GM20000 (cell line): Measurements from ENCODE around the gene TNNC1.

Experiments
- DNase-seq: peaks from one replicate; pipeline ENCODE4 v3.0.0; 2012; ENCODE audit warnings: low spot score
- TF ChIP-seq, protein P1 (sequence below): IDR thresholded peaks from 2 replicates; pipeline ENCODE4 v1.5.1; 2012; ENCODE audit warnings: mild to moderate bottlenecking, control low read depth; ENCODE audit errors: extremely low read depth, missing control alignments

Gene TNNC1

DNA sequence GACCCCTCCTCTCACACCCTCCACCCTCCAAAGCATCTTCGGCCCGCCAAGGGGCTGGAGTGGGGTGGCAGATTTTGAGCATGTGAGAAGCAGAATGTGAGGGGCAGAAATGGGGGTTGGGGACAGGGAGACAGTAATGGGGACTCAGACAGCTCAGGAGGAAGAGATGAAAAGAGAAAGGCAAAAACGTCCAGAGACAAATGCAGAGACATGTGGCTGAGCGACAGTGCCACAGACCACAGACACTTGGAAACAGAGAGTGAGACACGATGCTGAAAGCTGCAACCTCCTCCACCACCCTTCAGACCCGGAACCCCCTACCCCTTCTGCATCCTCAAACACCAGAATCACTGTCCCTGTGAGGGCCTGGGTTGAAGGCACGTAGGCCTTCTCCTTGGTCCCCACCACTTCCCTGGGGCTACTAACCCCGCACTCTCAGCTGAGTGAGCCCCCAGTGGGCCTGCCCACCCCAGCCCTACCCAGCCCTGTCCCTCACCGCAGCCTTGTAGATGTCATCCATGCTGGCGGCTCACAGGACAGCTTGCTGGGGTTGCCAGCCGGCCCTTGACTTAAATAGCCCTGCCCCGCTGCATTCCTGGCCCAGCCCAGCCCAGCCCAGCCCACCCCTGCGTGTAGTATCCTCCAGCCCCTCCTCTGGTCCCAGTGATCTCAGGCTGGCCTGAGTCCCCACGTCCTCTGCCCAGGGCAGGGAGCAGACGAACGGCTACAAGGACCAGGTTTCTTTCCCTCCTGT, at the start of gene TNNC1:
Gene TNNC1 (minus strand): TSS at position 546 of the 754 bp plus-strand sequence. CDS start 26 bp downstream, at position 520.
- DNase-seq: no peak
- TF ChIP-seq, protein P1, sequence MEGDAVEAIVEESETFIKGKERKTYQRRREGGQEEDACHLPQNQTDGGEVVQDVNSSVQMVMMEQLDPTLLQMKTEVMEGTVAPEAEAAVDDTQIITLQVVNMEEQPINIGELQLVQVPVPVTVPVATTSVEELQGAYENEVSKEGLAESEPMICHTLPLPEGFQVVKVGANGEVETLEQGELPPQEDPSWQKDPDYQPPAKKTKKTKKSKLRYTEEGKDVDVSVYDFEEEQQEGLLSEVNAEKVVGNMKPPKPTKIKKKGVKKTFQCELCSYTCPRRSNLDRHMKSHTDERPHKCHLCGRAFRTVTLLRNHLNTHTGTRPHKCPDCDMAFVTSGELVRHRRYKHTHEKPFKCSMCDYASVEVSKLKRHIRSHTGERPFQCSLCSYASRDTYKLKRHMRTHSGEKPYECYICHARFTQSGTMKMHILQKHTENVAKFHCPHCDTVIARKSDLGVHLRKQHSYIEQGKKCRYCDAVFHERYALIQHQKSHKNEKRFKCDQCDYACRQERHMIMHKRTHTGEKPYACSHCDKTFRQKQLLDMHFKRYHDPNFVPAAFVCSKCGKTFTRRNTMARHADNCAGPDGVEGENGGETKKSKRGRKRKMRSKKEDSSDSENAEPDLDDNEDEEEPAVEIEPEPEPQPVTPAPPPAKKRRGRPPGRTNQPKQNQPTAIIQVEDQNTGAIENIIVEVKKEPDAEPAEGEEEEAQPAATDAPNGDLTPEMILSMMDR: no peak

DNA sequence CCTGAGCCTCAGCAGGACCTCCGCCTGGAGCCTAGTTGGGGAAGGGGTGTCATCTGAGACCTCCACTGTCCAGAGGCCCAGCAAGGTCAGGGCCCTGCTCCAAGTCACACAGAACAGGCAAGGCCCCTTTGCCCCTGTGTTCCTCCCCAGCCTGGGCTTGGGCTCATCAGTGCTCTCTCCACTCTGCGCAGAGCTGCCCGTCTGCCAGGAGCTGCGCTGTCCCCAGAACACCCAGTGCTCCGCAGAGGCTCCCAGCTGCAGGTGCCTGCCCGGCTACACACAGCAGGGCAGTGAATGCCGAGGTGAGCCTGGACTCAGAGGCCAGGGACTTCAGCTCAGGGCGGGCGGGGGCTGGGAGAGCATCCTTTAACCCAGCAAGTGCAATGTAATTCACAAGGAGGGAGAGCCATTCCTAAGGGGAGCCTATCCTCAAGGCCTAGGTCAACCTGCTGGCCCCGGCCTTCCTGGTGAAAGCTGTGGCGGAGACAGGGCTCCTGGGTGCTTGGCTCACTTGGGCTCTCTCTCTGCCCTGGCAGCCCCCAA, 49.0 kb upstream of the TNNC1 start:
- TF ChIP-seq, protein P1: no peak
- DNase-seq: no peak

DNA sequence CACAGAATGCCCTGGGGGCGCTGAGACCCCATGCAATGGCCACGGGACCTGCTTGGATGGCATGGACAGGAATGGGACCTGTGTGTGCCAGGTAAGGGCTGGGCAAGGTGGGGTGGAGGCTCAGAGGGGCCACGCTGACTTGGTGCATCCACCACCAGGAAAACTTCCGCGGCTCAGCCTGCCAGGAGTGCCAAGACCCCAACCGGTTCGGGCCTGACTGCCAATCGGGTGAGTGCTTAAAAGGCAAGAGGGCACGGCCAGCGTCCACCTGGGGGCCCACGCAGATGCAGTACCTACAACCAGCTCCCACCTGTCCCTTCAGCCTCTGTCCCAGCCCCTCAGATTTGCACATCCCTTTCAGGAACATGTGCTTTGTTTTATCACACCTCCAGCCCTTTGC, 48.2 kb upstream of the TNNC1 start:
- no peak for DNase-seq
- TF ChIP-seq, protein P1: no peak

DNA sequence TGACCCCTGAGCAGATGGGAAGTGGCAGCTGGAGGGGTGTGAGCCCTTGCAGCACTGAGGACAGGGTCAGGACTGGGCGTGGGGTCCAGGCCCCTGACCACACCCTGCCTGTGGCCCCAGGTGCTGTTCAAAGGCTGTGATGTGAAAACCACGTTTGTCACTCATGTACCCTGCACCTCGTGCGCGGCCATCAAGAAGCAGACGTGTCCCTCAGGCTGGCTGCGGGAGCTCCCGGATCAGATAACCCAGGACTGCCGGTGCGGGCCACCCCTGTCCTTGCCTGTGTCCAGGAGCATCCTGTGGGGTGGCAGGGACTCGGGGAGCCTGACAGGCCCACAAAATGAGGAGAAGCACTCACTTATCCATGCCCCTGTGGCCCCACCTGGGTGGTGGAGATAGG, 47.2 kb upstream of the TNNC1 start:
- no peak for DNase-seq
- TF ChIP-seq, protein P1: no peak

DNA sequence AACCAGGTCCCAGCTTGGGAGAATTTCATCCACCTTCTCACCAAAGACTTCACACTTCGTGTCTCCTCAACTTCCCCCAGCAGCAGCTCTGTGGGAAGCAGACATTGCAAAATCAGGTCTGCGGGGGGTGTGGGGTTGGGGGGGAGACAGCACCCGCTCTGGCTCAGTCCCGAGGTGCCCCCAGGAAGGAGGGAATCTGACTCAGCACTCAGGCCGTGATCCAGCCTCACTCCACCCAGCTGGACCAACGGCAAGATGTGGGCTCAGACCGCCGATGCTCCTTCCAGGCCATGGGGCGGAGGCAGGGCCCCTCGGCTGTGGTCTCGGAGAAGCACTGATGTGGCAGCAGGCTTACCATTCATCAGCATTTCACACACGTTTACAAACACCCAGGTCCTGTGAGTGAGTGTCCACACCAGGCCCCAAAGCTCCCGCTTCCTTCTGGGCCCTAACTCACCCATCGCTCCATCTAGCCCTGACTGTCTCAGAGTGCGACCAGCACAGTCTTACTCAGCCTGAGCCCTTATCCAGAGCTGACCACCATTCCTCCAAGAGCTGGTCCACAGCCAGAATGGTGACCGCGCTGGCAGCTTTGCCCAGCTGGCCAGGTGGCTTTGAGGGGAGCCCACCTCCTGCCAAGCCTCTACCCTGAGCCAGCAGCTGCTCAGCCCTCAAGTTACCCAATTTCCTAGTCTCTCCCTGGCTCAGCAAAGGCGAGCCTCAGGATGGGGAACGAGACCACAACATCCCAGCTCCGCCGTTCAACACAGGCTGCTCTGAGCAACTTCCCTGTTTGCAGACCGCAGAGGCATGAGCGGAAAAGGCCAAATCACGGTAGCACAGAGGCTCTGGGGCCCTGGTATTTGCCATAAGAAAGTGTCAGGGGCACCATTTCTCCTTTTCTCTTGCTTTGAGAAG, 44.6 kb upstream of the TNNC1 start:
- TF ChIP-seq, protein P1: no peak

DNA sequence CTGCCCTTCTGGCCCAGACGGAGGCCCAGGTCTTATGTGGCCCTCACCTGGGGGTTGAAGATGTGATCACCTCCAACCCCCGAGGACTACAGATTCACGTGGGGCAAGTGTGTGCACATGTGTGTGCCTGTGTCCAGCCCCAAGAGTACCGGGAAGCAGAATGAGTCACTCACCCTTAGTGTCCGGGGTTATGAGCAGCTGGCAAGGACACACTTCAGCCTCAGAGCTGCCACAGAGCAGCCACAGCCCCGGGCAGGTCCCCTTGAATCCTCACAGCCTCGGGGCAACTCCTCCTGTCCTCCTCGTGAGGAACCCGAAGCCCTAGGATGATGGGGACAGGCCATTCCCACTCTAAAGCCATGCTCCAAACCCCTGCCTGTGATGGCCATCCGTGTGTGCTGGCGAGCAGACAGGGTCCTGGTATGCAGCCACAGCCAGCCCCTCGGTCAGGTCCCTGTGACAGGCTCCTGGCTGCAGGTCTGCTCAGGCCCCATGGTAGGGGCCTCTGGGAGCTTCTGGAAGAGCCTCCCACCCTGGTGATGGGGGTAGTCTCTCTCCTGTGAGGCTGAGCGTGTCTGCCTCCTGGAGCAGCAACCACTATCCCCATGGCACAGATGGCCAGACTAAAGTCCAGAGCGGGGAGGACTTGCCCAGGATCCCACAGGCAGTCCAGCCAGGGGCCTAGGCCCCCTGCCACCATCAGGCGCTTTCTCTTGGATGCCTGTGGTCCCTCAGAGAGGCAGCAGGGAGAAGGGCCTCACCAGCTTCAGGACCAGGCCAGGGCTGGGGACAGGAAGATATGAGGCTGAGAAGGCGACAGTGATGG, 42.1 kb upstream of the TNNC1 start:
- TF ChIP-seq, protein P1: no peak
- no peak for DNase-seq

More for the DNA sequence above, 44.6 kb upstream of the TNNC1 start:
- DNase-seq: no peak
